ENCODE measurements around the gene CSNK1A1.

- TF ChIP-seq CTCF (IDR thresholded peaks at IDR 0.05) (no peak), EZH2phosphoT487 (IDR thresholded peaks at IDR 0.05) (no peak)
Measured at GRCh38 chr5:149481485-149481884, 69.8 kb downstream of the CSNK1A1 start.
